GM12874 (cell line): ENCODE results near the gene TMEM62.

ENCODE experiments used
- CTCF ChIP-seq: IDR thresholded peaks from 2 replicates; pipeline ENCODE4 v1.5.1; 2011; ENCODE audit warnings: low read depth, mild to moderate bottlenecking, control low read depth, low read length, moderate library complexity; ENCODE audit not compliant: insufficient read depth

TMEM62 gene

GRCh38 chr15:43187544-43188155 lies 54.3 kb downstream of the TMEM62 start:
- TF ChIP-seq CTCF: peak; percentile 44; the same call in 1 of the 2 replicates

GRCh38 chr15:43189296-43189695 lies 55.9 kb downstream of the TMEM62 start:
- no peak for TF ChIP-seq CTCF

GRCh38 chr15:43190178-43190577 lies 56.8 kb downstream of the TMEM62 start:
- no peak for TF ChIP-seq CTCF

DNA sequence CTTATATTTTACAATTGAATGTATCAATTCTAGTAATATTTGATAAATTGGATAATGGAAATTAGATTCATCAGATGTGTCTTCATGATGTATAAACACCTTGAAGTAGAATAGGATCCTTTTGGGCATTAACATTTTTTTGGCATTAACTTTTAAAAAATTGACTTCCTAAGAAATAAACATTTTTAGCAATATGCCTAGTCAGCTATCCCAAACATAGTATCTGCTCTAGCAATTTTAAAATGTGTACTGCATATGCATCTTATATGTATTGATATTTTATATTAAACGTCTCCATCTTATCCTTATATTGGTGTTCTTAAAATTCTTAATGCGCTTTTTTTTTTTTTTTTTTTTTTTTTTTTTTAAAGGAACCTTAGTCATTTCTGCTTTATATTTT lies 60.3 kb downstream of the TMEM62 start:
- TF ChIP-seq CTCF: no peak

GRCh38 chr15:43194795-43195194 lies 61.4 kb downstream of the TMEM62 start:
- no peak for TF ChIP-seq CTCF

DNA sequence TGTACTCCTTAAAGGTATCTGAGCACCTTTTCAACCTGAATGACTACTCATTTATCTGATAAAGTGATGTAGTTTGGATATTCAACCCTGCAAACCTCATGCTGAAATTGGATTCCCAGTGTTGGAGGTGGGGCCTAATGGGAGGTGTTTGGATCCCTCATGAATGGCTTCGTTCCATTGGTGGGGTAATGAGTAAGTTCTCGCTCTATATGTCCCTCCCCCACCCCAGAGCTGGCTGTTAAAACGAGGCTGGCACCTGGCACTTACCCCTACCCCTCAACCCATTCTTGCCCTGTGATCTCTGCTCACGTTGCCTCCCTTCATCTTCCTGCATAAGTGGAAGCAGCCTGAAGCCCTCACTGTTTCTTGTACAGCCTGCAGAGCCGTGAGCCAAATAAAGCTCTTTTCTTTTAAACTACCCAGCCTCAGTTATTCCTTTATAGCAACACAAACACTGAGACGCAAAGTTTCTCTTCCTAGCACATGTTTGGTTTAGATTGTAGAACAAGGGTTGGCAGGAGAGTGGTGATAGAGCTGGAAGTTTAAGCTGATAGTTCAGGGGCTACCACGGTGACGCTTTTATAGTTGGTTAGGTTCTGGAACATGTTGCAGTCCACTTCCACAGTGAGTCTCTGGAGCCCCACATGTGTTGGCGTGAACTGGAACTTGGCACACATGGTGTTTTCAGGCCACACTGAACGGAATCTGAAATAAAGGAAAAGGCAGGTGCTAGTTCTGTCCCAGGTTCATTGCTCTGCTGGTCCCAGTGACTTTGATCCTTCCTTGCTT lies 63.6 kb downstream of the TMEM62 start:
- no peak for TF ChIP-seq CTCF

DNA sequence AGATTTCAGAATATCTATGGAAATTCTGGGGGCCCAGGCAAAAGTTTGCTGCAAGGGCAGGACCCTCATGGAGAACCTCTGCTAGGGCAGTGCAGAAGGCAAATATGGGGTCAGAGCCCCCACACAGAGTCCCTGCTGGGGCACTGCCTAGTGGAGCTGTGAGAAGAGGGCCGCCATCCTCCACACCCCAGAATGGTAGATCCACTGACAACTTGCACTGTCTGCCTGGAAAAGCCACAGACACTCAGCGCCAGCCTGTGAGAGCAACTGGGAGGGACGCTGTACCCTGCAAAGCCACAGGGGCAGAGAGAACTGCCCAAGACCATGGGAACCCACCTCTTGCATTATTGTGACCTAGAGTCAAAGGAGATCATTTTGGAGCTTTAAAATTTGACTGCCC lies 65.6 kb downstream of the TMEM62 start:
- no peak for TF ChIP-seq CTCF
